Gastrocnemius medialis (tissue), 4 donors: ENCODE measurements around the gene CNTN4.

Experiments
- CTCF ChIP-seq, 5 experiments: fragments of 450-650 bp in 3 of 5; fragments of 200-600 bp in 2 of 5; sonication (generic) in 2 of 5; IDR thresholded peaks in 4 of 5; conservative IDR thresholded peaks in 1 of 5; 1 replicate in 4 of 5; 2 replicates in 1 of 5; pipeline ENCODE4 v1.5.1; 2016 to 2019; ENCODE audit warnings: antibody characterized with exemption in 5 of 5, mild to moderate bottlenecking in 3 of 5, moderate library complexity in 3 of 5
- POLR2A ChIP-seq, 2 donors: fragments of 450-650 bp; IDR thresholded peaks; one replicate each; pipeline ENCODE4 v1.6.1; 2017; ENCODE audit warnings: antibody characterized with exemption in 2 of 2, mild to moderate bottlenecking in 2 of 2, moderate library complexity in 2 of 2

GRCh38 chr3:2523281-2523836 lies 424.7 kb downstream of the CNTN4 start:
- TF ChIP-seq POLR2A (IDR thresholded peaks at IDR 0.05) (no peak), CTCF (IDR thresholded peaks at IDR 0.05 in 4 of 5, conservative IDR thresholded peaks at IDR 0.05 in 1 of 5) (no peak)
